Activated gamma-delta T cell (primary cell): ENCODE data around the gene CCDC89.

ENCODE experiments used
- DNase-seq: peaks from one replicate; lab custom pipeline; 2025; lab: John Stamatoyannopoulos, UW

Gene CCDC89

GRCh38 chr11:85652786-85653447 is 33.1 kb downstream of the CCDC89 start:
- DNase-seq, result no peak

GRCh38 chr11:85651118-85651517 is 34.9 kb downstream of the CCDC89 start:
- no peak for DNase-seq

- peak; percentile 82 for DNase-seq
These were observed 38.2 kb downstream of the CCDC89 start, which contains the start of gene TMEM126A for GRCh38 chr11:85647604-85648299. TSS of gene TMEM126A (plus strand) at chr11:85647967. CDS start at chr11:85650256, 2,289 bp downstream.

DNA sequence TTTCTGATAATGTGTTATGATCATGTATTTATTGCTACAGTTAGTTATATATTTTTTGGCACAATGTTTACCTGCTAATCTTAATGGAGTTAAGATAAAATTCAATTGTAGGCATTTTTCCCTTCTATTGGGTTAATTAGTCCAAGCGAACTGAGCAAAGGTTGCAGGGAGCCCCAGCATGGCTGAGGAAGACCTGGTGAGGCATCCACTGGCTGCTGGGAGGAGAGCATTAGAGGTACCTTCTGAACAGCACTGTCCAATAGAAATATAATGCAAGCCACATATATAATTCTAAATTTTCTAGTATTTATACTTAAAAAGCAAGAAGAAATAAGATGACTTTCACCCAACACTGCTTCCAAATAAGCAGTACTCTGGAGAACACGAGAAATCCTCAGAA is 38.9 kb downstream of the CCDC89 start:
- DNase-seq, result no peak

GRCh38 chr11:85643191-85643614 is 42.8 kb downstream of the CCDC89 start:
- no peak for DNase-seq

DNA sequence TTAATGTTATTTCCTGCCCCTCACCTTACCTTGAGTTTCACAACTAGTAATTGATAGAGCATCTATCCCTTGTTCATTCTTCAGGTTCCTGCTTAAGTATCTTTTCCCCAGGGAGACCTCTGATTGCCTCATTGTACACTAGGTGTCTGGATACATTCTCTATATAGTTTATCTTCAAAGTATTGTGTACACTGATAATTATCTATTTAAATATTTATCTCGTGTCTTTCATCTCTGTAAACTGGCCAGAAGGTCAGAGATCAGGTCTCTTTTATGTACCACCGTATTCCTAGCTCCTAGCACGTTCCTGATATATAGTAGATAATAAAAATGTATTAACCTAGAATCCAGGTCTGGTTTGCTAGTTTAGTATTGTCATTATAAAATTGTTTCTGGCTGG is 51.2 kb downstream of the CCDC89 start:
- DNase-seq, result no peak
